Skeletal muscle cell (primary cell): ENCODE measurements around the gene BBS12.
"Not testable (repeated sequence)": the region's sequence is repeated elsewhere in the genome, so short reads cannot be mapped to it uniquely, and the experiment has no call there.

Source experiments
- DNase-seq: peaks from one replicate; pipeline ENCODE4 v3.0.0-alpha.2; 2010; ENCODE audit warnings: low read depth
- H3K4me3 ChIP-seq: 2 replicates; pipeline ENCODE4 v1.5.1; 2011; ENCODE audit warnings: low read depth, mild to moderate bottlenecking, control low read depth, low read length, moderate library complexity

The BBS12 gene

GRCh38 chr4:122762966-122763716 lies 30.6 kb downstream of the BBS12 start:
- no peak overlapping the region for H3K4me3 ChIP-seq
- no peak for DNase-seq

- DNase-seq = no peak
- H3K4me3 ChIP-seq = no peak overlapping the region
Measured at GRCh38 chr4:122764071-122764820, 31.7 kb downstream of the BBS12 start.

- DNase-seq = peak; percentile 80
- no peak overlapping the region for H3K4me3 ChIP-seq
Measured at GRCh38 chr4:122764821-122765215, 32.3 kb downstream of the BBS12 start.

GRCh38 chr4:122765692-122766352 lies 33.3 kb downstream of the BBS12 start:
- peak; percentile 66 for DNase-seq
- no peak overlapping the region for H3K4me3 ChIP-seq

- no peak for DNase-seq
- no peak overlapping the region for H3K4me3 ChIP-seq
Measured at GRCh38 chr4:122766353-122766705, 33.8 kb downstream of the BBS12 start.

GRCh38 chr4:122766950-122767349 lies 34.4 kb downstream of the BBS12 start:
- H3K4me3 ChIP-seq = no peak overlapping the region

GRCh38 chr4:122771724-122772123 lies 39.2 kb downstream of the BBS12 start:
- no peak for DNase-seq
- H3K4me3 ChIP-seq = no peak overlapping the region

More at GRCh38 chr4:122766950-122767349, 34.4 kb downstream of the BBS12 start:
- DNase-seq = no peak

GRCh38 chr4:122772311-122772710 lies 39.8 kb downstream of the BBS12 start:
- no peak overlapping the region for H3K4me3 ChIP-seq
- DNase-seq = no peak

- no peak for DNase-seq
- no peak overlapping the region for H3K4me3 ChIP-seq
Measured at GRCh38 chr4:122772986-122773385, 40.5 kb downstream of the BBS12 start.

GRCh38 chr4:122775039-122775438 lies 42.5 kb downstream of the BBS12 start:
- no peak for DNase-seq
- H3K4me3 ChIP-seq = no peak overlapping the region

GRCh38 chr4:122775987-122776836 lies 43.7 kb downstream of the BBS12 start:
- DNase-seq = no peak
- H3K4me3 ChIP-seq = no peak overlapping the region

GRCh38 chr4:122776916-122777315 lies 44.4 kb downstream of the BBS12 start:
- DNase-seq = no peak
- H3K4me3 ChIP-seq = no peak overlapping the region

- peak; percentile 77 for DNase-seq
- H3K4me3 ChIP-seq = no peak overlapping the region
Measured at GRCh38 chr4:122777846-122778673, 45.6 kb downstream of the BBS12 start.

GRCh38 chr4:122781486-122781885 lies 49.0 kb downstream of the BBS12 start:
- H3K4me3 ChIP-seq = no peak overlapping the region
- DNase-seq = no peak

GRCh38 chr4:122783301-122784215 lies 51.1 kb downstream of the BBS12 start:
- peak; percentile 69 for DNase-seq
- no peak overlapping the region for H3K4me3 ChIP-seq

- H3K4me3 ChIP-seq = no peak overlapping the region
- no peak for DNase-seq
Measured at GRCh38 chr4:122784261-122784660, 51.8 kb downstream of the BBS12 start.

- no peak overlapping the region for H3K4me3 ChIP-seq
- DNase-seq = no peak
Measured at GRCh38 chr4:122785099-122785498, 52.6 kb downstream of the BBS12 start.

- not testable (repeated sequence) for DNase-seq, H3K4me3 ChIP-seq
Measured at GRCh38 chr4:122786296-122786695, 53.8 kb downstream of the BBS12 start.
